Neutrophil (primary cell): ENCODE data around the gene WDR70.

Experiments
- H3K27ac ChIP-seq: fragments of 200-600 bp; sonication (generic); 2 replicates; pipeline ENCODE4 v1.5.1; 2016; ENCODE audit warnings: mild to moderate bottlenecking, moderate library complexity
- H3K27me3 ChIP-seq: fragments of 200-600 bp; sonication (generic); 2 replicates; pipeline ENCODE4 v1.6.0; 2016; ENCODE audit warnings: mild to moderate bottlenecking
- H3K36me3 ChIP-seq: fragments of 200-600 bp; sonication (generic); 2 replicates; pipeline ENCODE4 v1.5.1; 2017
- H3K4me1 ChIP-seq, 2 experiments: fragments of 200-600 bp in 1 of 2; sonication (generic) in 1 of 2; 1 replicate in 1 of 2; 2 replicates in 1 of 2; pipeline versions ENCODE4 v1.5.1 to v1.6.1; 2013 to 2016; ENCODE audit warnings: low read depth in 1 of 2, low read length in 1 of 2, mild to moderate bottlenecking in 1 of 2, moderate library complexity in 1 of 2; ENCODE audit not compliant: control insufficient read depth in 1 of 2, insufficient read depth in 1 of 2
- H3K4me3 ChIP-seq, 2 experiments: fragments of 200-600 bp in 1 of 2; sonication (generic) in 1 of 2; 1 replicate in 1 of 2; 2 replicates in 1 of 2; pipeline ENCODE4 v1.5.1; 2013 to 2016; ENCODE audit warnings: low read depth in 1 of 2, low read length in 1 of 2, mild to moderate bottlenecking in 1 of 2, moderate library complexity in 1 of 2
- H3K9me3 ChIP-seq: fragments of 200-600 bp; sonication (generic); 2 replicates; pipeline ENCODE4 v1.5.1; 2016
- CTCF ChIP-seq: fragments of 200-600 bp; sonication (generic); IDR thresholded peaks from 2 replicates; pipeline ENCODE4 v1.5.1; 2016; ENCODE audit warnings: antibody characterized with exemption

The WDR70 gene

GRCh38 chr5:37704406-37704805 lies 325.3 kb downstream of the WDR70 start:
- H3K27me3 ChIP-seq = no peaks in the 10 kb centered on the region
- no peaks in the 10 kb centered on the region for H3K4me1 ChIP-seq
- no peaks in the 10 kb centered on the region for H3K36me3 ChIP-seq
- H3K4me3 ChIP-seq = no peak overlapping the region
- H3K27ac ChIP-seq = no peak overlapping the region
- H3K9me3 ChIP-seq = no peaks in the 10 kb centered on the region
- no peak for TF ChIP-seq CTCF

GRCh38 chr5:37709020-37709419 lies 329.9 kb downstream of the WDR70 start:
- Histone ChIP-seq H3K4me1 (no peaks in the 10 kb centered on the region), H3K4me3 (no peak overlapping the region), H3K9me3 (no peaks in the 10 kb centered on the region), H3K27ac (no peak overlapping the region), H3K27me3 (no peaks in the 10 kb centered on the region), H3K36me3 (no peaks in the 10 kb centered on the region)
- TF ChIP-seq CTCF = no peak

- Histone ChIP-seq H3K4me1 (no peaks in the 10 kb centered on the region), H3K36me3 (no peaks in the 10 kb centered on the region), H3K27ac (no peak overlapping the region), H3K4me3 (no peak overlapping the region), H3K27me3 (no peaks in the 10 kb centered on the region), H3K9me3 (no peaks in the 10 kb centered on the region)
- no peak for TF ChIP-seq CTCF
Observed at GRCh38 chr5:37710965-37711364, 331.8 kb downstream of the WDR70 start.

GRCh38 chr5:37712750-37713149 lies 333.6 kb downstream of the WDR70 start:
- H3K27me3 ChIP-seq = no peaks in the 10 kb centered on the region
- H3K27ac ChIP-seq = no peak overlapping the region
- no peaks in the 10 kb centered on the region for H3K9me3 ChIP-seq

GRCh38 chr5:37714756-37715155 lies 335.6 kb downstream of the WDR70 start:
- H3K4me3 ChIP-seq = no peak overlapping the region
- no peaks in the 10 kb centered on the region for H3K9me3 ChIP-seq
- H3K36me3 ChIP-seq = no peaks in the 10 kb centered on the region

More at GRCh38 chr5:37712750-37713149, 333.6 kb downstream of the WDR70 start:
- Histone ChIP-seq H3K4me3 (no peak overlapping the region), H3K4me1 (no peaks in the 10 kb centered on the region), H3K36me3 (no peaks in the 10 kb centered on the region)
- no peak for TF ChIP-seq CTCF

More at GRCh38 chr5:37714756-37715155, 335.6 kb downstream of the WDR70 start:
- Histone ChIP-seq H3K27ac (no peak overlapping the region), H3K4me1 (no peaks in the 10 kb centered on the region), H3K27me3 (no peaks in the 10 kb centered on the region)
- no peak for TF ChIP-seq CTCF
